ENCODE measurements around the gene NACA2.
"Not testable (repeated sequence)": the region's sequence is repeated elsewhere in the genome, so short reads cannot be mapped to it uniquely, and the experiment has no call there.

The NACA2 gene

GRCh38 chr17:61556224-61557188 is 34.5 kb downstream of the NACA2 start:
- Histone ChIP-seq H3K4me1 (ENCODE audit: control insufficient read depth, insufficient read depth, low read length) (no peaks in the 10 kb centered on the region), H3K9me3 (ENCODE audit: control insufficient read depth, low read length) (no peaks in the 10 kb centered on the region), H3K27me3 (ENCODE audit: control insufficient read depth, insufficient read depth, low read length, poor library complexity, severe bottlenecking) (no peaks in the 10 kb centered on the region), H3K4me3 (ENCODE audit: insufficient read depth, low read depth, low read length) (no peak overlapping the region), H3K36me3 (ENCODE audit: control insufficient read depth, insufficient read depth, low read length) (no peaks in the 10 kb centered on the region), H3K27ac (ENCODE audit: insufficient read depth, low read depth, low read length, poor library complexity, severe bottlenecking) (no peak overlapping the region)
- WGBS, 2 experiments: 92% methylated on average over 9 to 10 of the region's 10 CpGs

- Histone ChIP-seq H3K4me3 (ENCODE audit: insufficient read depth, low read depth, low read length) (no peak overlapping the region), H3K4me1 (ENCODE audit: control insufficient read depth, insufficient read depth, low read length) (no peaks in the 10 kb centered on the region), H3K36me3 (ENCODE audit: control insufficient read depth, insufficient read depth, low read length) (no peaks in the 10 kb centered on the region), H3K27ac (ENCODE audit: insufficient read depth, low read depth, low read length, poor library complexity, severe bottlenecking) (no peak overlapping the region), H3K9me3 (ENCODE audit: control insufficient read depth, low read length) (no peaks in the 10 kb centered on the region), H3K27me3 (ENCODE audit: control insufficient read depth, insufficient read depth, low read length, poor library complexity, severe bottlenecking) (no peaks in the 10 kb centered on the region)
- WGBS, 2 experiments: 85 to 86% methylated on average over 7 of the region's 7 CpGs
Observed at GRCh38 chr17:61555127-61555566, 35.9 kb downstream of the NACA2 start.

- WGBS, 2 experiments: 81 to 85% methylated on average over 3 of the region's 3 CpGs
- Histone ChIP-seq H3K36me3 (ENCODE audit: control insufficient read depth, insufficient read depth, low read length) (no peaks in the 10 kb centered on the region), H3K27me3 (ENCODE audit: control insufficient read depth, insufficient read depth, low read length, poor library complexity, severe bottlenecking) (no peaks in the 10 kb centered on the region), H3K4me1 (ENCODE audit: control insufficient read depth, insufficient read depth, low read length) (no peaks in the 10 kb centered on the region), H3K27ac (ENCODE audit: insufficient read depth, low read depth, low read length, poor library complexity, severe bottlenecking) (no peak overlapping the region), H3K4me3 (ENCODE audit: insufficient read depth, low read depth, low read length) (no peak overlapping the region), H3K9me3 (ENCODE audit: control insufficient read depth, low read length) (no peaks in the 10 kb centered on the region)
Observed at GRCh38 chr17:61554209-61554608, 36.8 kb downstream of the NACA2 start.

- H3K9me3 ChIP-seq (ENCODE audit: control insufficient read depth, low read length); H3K27ac ChIP-seq (ENCODE audit: insufficient read depth, low read depth, low read length, poor library complexity, severe bottlenecking); H3K4me3 ChIP-seq (ENCODE audit: insufficient read depth, low read depth, low read length); H3K4me1 ChIP-seq (ENCODE audit: control insufficient read depth, insufficient read depth, low read length); H3K36me3 ChIP-seq (ENCODE audit: control insufficient read depth, insufficient read depth, low read length); H3K27me3 ChIP-seq (ENCODE audit: control insufficient read depth, insufficient read depth, low read length, poor library complexity, severe bottlenecking): not testable (repeated sequence)
- WGBS, 2 experiments: 92 to 94% methylated on average over 11 of the region's 11 CpGs
Observed at GRCh38 chr17:61552560-61552959, 38.5 kb downstream of the NACA2 start.

- Histone ChIP-seq H3K4me3 (ENCODE audit: insufficient read depth, low read depth, low read length) (no peak overlapping the region), H3K4me1 (ENCODE audit: control insufficient read depth, insufficient read depth, low read length) (no peaks in the 10 kb centered on the region), H3K27me3 (ENCODE audit: control insufficient read depth, insufficient read depth, low read length, poor library complexity, severe bottlenecking) (no peaks in the 10 kb centered on the region), H3K27ac (ENCODE audit: insufficient read depth, low read depth, low read length, poor library complexity, severe bottlenecking) (no peak overlapping the region), H3K36me3 (ENCODE audit: control insufficient read depth, insufficient read depth, low read length) (no peaks in the 10 kb centered on the region), H3K9me3 (ENCODE audit: control insufficient read depth, low read length) (no peaks in the 10 kb centered on the region)
- 15 to 19% methylated on average over 6 of the region's 6 CpGs for WGBS, 2 experiments
Observed at GRCh38 chr17:61551255-61551742, 39.7 kb downstream of the NACA2 start.

GRCh38 chr17:61547113-61547512 is 43.9 kb downstream of the NACA2 start:
- H3K36me3 ChIP-seq (ENCODE audit: control insufficient read depth, insufficient read depth, low read length): no peaks in the 10 kb centered on the region
- no peak overlapping the region for H3K4me3 ChIP-seq (ENCODE audit: insufficient read depth, low read depth, low read length)
- no peaks in the 10 kb centered on the region for H3K9me3 ChIP-seq (ENCODE audit: control insufficient read depth, low read length)
- no peaks in the 10 kb centered on the region for H3K27me3 ChIP-seq (ENCODE audit: control insufficient read depth, insufficient read depth, low read length, poor library complexity, severe bottlenecking)
- H3K27ac ChIP-seq (ENCODE audit: insufficient read depth, low read depth, low read length, poor library complexity, severe bottlenecking): no peak overlapping the region
- no peaks in the 10 kb centered on the region for H3K4me1 ChIP-seq (ENCODE audit: control insufficient read depth, insufficient read depth, low read length)

- 78 to 85% methylated on average over 1 of the region's 1 CpG for WGBS, 2 experiments
- Histone ChIP-seq H3K36me3 (ENCODE audit: control insufficient read depth, insufficient read depth, low read length) (no peaks in the 10 kb centered on the region), H3K27ac (ENCODE audit: insufficient read depth, low read depth, low read length, poor library complexity, severe bottlenecking) (no peak overlapping the region)
Observed at GRCh38 chr17:61545335-61545938, 45.6 kb downstream of the NACA2 start.

GRCh38 chr17:61543786-61544415 is 47.1 kb downstream of the NACA2 start:
- Histone ChIP-seq H3K27me3 (ENCODE audit: control insufficient read depth, insufficient read depth, low read length, poor library complexity, severe bottlenecking) (no peaks in the 10 kb centered on the region), H3K36me3 (ENCODE audit: control insufficient read depth, insufficient read depth, low read length) (no peaks in the 10 kb centered on the region), H3K4me1 (ENCODE audit: control insufficient read depth, insufficient read depth, low read length) (no peaks in the 10 kb centered on the region), H3K4me3 (ENCODE audit: insufficient read depth, low read depth, low read length) (no peak overlapping the region), H3K27ac (ENCODE audit: insufficient read depth, low read depth, low read length, poor library complexity, severe bottlenecking) (no peak overlapping the region), H3K9me3 (ENCODE audit: control insufficient read depth, low read length) (peaks cover 4% of the 10 kb centered on the region)
- WGBS, 2 experiments: 83% methylated on average over 8 to 9 of the region's 9 CpGs

More at GRCh38 chr17:61545335-61545938, 45.6 kb downstream of the NACA2 start:
- Histone ChIP-seq H3K27me3 (ENCODE audit: control insufficient read depth, insufficient read depth, low read length, poor library complexity, severe bottlenecking) (no peaks in the 10 kb centered on the region), H3K4me1 (ENCODE audit: control insufficient read depth, insufficient read depth, low read length) (no peaks in the 10 kb centered on the region), H3K4me3 (ENCODE audit: insufficient read depth, low read depth, low read length) (no peak overlapping the region), H3K9me3 (ENCODE audit: control insufficient read depth, low read length) (peaks cover 4% of the 10 kb centered on the region)

- no peak overlapping the region for H3K27ac ChIP-seq (ENCODE audit: insufficient read depth, low read depth, low read length, poor library complexity, severe bottlenecking)
- 92 to 93% methylated on average over 6 to 8 of the region's 8 CpGs for WGBS, 2 experiments
- H3K36me3 ChIP-seq (ENCODE audit: control insufficient read depth, insufficient read depth, low read length): no peaks in the 10 kb centered on the region
- no peak overlapping the region for H3K4me3 ChIP-seq (ENCODE audit: insufficient read depth, low read depth, low read length)
- no peaks in the 10 kb centered on the region for H3K4me1 ChIP-seq (ENCODE audit: control insufficient read depth, insufficient read depth, low read length)
- H3K9me3 ChIP-seq (ENCODE audit: control insufficient read depth, low read length): peaks cover 4% of the 10 kb centered on the region
- H3K27me3 ChIP-seq (ENCODE audit: control insufficient read depth, insufficient read depth, low read length, poor library complexity, severe bottlenecking): no peaks in the 10 kb centered on the region
Observed at GRCh38 chr17:61542027-61542426, 49.0 kb downstream of the NACA2 start.

- 80 to 93% methylated on average over 1 of the region's 1 CpG for WGBS, 2 experiments
Observed at GRCh38 chr17:61540874-61541273, 50.1 kb downstream of the NACA2 start.

More at GRCh38 chr17:61540874-61541273, 50.1 kb downstream of the NACA2 start:
- Histone ChIP-seq H3K4me3 (ENCODE audit: insufficient read depth, low read depth, low read length) (no peak overlapping the region), H3K9me3 (ENCODE audit: control insufficient read depth, low read length) (peaks cover 4% of the 10 kb centered on the region), H3K27me3 (ENCODE audit: control insufficient read depth, insufficient read depth, low read length, poor library complexity, severe bottlenecking) (no peaks in the 10 kb centered on the region), H3K4me1 (ENCODE audit: control insufficient read depth, insufficient read depth, low read length) (no peaks in the 10 kb centered on the region), H3K36me3 (ENCODE audit: control insufficient read depth, insufficient read depth, low read length) (no peaks in the 10 kb centered on the region), H3K27ac (ENCODE audit: insufficient read depth, low read depth, low read length, poor library complexity, severe bottlenecking) (no peak overlapping the region)
